GM21447 (cell line): Measurements from ENCODE around the gene P2RX2.

Source experiments
- ATAC-seq: cut with Tn5 transposase; IDR thresholded peaks from one replicate; pipeline ENCODE4 v1.9.1; 2021; ENCODE audit not compliant: unreplicated experiment

P2RX2 gene

DNA sequence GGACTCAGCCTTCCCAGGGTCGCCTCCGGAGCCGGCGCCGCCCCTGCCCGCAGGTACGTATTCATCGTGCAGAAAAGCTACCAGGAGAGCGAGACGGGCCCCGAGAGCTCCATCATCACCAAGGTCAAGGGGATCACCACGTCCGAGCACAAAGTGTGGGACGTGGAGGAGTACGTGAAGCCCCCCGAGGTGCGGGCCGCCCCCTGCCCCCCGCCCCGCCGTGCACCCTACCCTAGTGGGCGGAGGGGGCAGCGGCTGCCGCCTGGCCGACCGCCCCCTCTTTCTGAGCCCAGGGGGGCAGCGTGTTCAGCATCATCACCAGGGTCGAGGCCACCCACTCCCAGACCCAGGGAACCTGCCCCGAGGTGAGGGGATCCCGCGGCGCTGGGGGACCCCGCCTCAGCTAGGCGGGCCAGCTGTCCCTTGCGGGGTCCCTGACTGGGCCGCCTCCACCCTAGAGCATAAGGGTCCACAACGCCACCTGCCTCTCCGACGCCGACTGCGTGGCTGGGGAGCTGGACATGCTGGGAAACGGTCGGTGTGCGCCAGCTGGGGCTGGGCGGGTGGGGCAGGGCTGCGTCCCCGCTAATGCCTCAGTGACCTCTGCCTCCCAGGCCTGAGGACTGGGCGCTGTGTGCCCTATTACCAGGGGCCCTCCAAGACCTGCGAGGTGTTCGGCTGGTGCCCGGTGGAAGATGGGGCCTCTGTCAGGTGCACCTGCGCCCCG, 973 bp downstream of the P2RX2 start:
- no peak for ATAC-seq

DNA sequence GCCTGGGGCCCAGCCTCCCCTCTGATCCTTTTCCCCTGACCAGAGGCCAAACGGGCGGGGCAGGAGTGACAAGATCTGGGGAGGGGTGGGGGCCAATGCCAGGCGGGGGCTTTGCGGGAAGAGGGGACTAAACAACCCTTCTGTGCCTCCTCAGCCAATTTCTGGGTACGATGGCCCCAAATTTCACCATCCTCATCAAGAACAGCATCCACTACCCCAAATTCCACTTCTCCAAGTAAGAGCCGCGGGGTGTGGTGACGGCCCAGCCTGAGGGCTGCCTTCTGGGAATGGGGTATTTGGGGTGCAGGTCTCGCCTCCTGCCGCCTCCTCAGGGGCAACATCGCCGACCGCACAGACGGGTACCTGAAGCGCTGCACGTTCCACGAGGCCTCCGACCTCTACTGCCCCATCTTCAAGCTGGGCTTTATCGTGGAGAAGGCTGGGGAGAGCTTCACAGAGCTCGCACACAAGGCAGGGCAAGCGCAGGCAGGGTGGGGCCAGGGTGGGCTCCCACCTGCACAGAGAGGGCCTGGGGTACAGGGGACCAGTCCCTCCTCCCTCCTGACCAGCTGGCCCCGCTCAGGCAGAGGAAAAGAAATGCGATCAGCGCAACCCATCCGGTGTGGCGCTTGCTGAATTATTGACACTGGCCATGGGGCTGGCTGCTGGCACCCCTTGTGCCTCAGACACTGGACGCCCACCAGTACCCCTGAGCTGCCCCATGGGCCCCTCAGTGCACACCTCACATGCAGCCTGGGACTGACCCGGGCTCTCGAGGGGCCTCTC, 1.7 kb downstream of the P2RX2 start:
- ATAC-seq: no peak

DNA sequence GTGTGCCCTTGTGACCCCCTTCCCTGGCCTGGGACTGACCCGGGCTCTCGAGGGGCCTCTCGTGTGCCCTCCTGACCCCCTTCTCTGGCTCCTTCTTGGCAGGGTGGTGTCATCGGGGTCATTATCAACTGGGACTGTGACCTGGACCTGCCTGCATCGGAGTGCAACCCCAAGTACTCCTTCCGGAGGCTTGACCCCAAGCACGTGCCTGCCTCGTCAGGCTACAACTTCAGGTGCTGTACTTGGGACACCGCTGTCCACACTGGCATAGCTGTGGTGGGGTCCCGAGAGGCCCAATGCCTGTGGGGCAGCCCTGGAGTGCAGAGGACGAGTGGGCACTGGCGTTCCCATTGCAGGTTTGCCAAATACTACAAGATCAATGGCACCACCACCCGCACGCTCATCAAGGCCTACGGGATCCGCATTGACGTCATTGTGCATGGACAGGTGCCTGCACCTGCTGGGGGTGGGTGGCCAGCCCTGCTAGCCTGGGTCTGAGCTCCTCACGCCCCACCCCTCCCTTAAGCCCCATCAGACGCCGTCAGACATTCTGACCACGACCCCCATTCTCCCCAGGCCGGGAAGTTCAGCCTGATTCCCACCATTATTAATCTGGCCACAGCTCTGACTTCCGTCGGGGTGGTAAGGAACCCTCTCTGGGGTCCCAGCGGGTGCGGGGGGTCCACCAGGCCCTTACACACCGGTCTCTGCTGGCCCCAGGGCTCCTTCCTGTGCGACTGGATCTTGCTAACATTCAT, 2.5 kb downstream of the P2RX2 start:
- no peak for ATAC-seq

GRCh38 chr12:132621657-132622435, 3.3 kb downstream of the P2RX2 start:
- ATAC-seq: no peak

DNA sequence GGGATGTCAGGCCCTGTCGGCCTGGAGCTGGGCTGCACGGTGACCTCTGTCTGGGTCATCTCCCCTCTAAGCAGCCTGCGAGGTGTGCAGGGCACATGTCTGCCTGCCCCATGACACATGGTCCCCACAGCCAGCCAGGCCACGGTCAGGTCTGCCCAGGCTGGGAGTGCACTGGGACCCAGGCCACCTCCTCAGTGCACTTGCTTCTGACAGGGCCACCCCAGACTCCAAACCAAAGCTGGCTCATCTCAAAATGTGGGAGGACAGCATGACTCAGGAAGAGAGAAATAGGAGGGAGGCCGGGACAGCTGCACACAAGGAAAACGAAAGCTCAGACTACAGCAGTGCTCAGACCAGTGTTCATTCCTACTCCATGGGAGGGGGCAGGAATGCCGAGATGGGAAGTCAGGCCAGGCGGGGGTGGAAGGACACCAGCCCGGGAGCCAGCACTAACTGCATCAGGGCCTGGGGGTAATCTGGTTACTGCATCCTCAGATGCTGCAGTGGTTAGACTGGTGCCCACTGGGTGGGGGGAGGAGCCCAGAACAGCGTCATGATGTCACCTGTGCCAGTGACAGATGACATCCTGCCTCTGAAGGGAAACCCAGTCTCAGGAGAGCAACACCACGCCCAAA, 4.0 kb downstream of the P2RX2 start:
- ATAC-seq: no peak

GRCh38 chr12:132623072-132623869, 4.7 kb downstream of the P2RX2 start:
- ATAC-seq: no peak

DNA sequence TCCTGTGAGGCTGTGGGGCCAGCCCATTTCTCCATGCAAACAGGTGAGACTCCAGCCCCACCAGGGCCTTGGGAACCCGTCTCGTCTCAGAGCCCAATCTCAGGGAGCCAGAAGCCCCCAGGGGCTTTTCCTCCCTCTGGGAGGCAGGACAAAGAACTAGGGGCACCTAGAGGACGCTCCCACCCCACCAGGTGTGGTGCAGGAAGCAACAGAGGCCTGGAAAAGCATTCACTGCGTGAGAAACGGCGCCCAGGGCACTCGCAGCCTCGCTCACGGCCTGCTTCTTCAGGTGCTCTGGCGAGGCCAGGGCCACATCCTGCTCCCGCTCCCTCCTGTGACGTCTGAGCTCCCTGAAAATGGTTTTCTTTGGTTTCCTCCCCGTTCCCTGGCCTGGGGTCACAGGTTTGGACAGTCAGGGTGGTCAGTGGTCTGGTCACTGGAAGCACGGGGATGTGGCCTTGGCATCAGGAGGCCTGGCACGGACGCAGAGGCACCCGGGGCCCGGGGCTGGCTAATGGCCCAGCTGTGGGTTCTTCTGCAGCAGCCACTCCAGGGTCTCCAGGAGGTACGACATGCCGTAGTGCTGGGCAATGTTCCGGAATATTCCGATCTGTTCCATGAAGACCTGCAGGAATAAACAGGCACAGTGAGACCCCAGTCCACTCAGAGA, 5.7 kb downstream of the P2RX2 start:
- ATAC-seq: no peak

- ATAC-seq: no peak
Observed at GRCh38 chr12:132624910-132625630, 6.5 kb downstream of the P2RX2 start.

- ATAC-seq: no peak
Observed at GRCh38 chr12:132625731-132626430, 7.3 kb downstream of the P2RX2 start.

GRCh38 chr12:132629330-132629729, 10.8 kb downstream of the P2RX2 start:
- ATAC-seq: no peak

DNA sequence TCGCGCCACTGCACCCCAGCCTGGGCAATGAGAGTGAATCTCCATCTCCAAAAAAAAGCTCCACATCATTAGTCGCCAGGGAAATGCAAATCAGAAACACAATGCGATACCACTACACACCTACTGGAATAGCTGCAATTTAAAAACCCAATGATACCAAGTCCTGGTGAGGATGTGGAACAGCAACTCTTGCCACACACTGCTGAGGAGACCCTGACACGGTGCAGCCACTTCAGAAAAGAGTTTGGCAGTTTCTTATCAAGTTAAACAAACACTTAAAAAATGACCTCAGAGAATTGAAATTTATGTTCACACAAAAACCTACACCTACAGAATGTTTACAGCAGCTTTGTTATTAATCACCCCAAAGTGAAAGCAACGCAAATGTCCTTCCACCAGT, 12.1 kb downstream of the P2RX2 start:
- no peak for ATAC-seq

DNA sequence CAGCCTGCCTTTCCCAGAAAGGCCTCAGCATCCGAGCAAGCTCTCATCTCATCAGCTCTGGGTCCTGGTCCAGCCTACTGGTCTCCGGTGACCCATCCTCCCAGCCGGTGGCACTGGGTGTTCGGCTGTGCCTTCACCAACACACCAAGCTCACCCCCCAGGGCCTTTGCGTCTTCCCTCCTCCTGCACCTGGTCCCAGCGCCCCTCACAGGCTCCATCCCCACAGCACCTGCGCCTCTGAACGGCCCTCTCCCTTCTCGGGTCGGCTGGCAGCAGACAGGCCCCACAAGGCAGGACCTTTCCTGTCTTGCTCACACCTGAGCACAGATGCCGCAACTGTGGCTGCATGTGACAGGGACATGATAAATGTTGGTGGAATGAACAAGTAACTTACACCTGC, 13.1 kb downstream of the P2RX2 start:
- no peak for ATAC-seq

- peak; percentile 51 for ATAC-seq
Observed at GRCh38 chr12:132632521-132633228, 14.1 kb downstream of the P2RX2 start.

- peak; percentile 36 for ATAC-seq
Observed at GRCh38 chr12:132633398-132633797, 14.8 kb downstream of the P2RX2 start.

GRCh38 chr12:132633901-132634300, 15.3 kb downstream of the P2RX2 start:
- ATAC-seq: no peak

- ATAC-seq: no peak
Observed at GRCh38 chr12:132634411-132634990, 15.9 kb downstream of the P2RX2 start.
